Neural cell (in vitro differentiated cells): ENCODE measurements around the gene OR2D3.
"Not testable (repeated sequence)": the region's sequence is repeated elsewhere in the genome, so short reads cannot be mapped to it uniquely, and the experiment has no call there.

ENCODE experiments used
- CTCF ChIP-seq: fragments of 450-650 bp; IDR thresholded peaks from 2 replicates; pipeline ENCODE4 v1.5.1; 2014; ENCODE audit warnings: antibody characterized with exemption, mild to moderate bottlenecking, moderate library complexity; ENCODE audit not compliant: poor library complexity, severe bottlenecking
- EP300 ChIP-seq: fragments of 450-650 bp; conservative IDR thresholded peaks from 2 replicates; pipeline ENCODE4 v1.6.1; 2014; ENCODE audit warnings: antibody characterized with exemption, mild to moderate bottlenecking, moderate library complexity; ENCODE audit not compliant: poor library complexity, severe bottlenecking
- EZH2 ChIP-seq: fragments of 200-600, 300-800 bp; shearing (Covaris generic), sonication (generic); IDR thresholded peaks from 2 replicates; pipeline ENCODE4 v1.6.1; 2014; ENCODE audit warnings: antibody characterized with exemption, low read length, borderline replicate concordance, mild to moderate bottlenecking; ENCODE audit not compliant: insufficient read depth, poor library complexity, severe bottlenecking
- POLR2AphosphoS5 ChIP-seq: IDR thresholded peaks from 2 replicates; pipeline ENCODE4 v1.6.1; 2012
- RAD21 ChIP-seq: fragments of 450-650 bp; conservative IDR thresholded peaks from 2 replicates; pipeline ENCODE4 v1.6.1; 2014; ENCODE audit warnings: antibody characterized with exemption, mild to moderate bottlenecking, moderate library complexity
- REST ChIP-seq: IDR thresholded peaks from 2 replicates; pipeline ENCODE4 v1.6.1; 2012; ENCODE audit warnings: borderline replicate concordance
- SMC3 ChIP-seq: fragments of 450-650 bp; conservative IDR thresholded peaks from 2 replicates; pipeline ENCODE4 v1.6.1; 2014; ENCODE audit warnings: antibody characterized with exemption, mild to moderate bottlenecking, moderate library complexity; ENCODE audit not compliant: poor library complexity
- TAF1 ChIP-seq: IDR thresholded peaks from 2 replicates; pipeline ENCODE4 v1.6.1; 2012; ENCODE audit warnings: low read depth

- TF ChIP-seq CTCF, POLR2AphosphoS5, REST, TAF1, EP300, EZH2, SMC3, RAD21: not testable (repeated sequence)
These were observed 33.1 kb upstream of the OR2D3 start for GRCh38 chr11:6887711-6888110.
